DND-41 (cell line): ENCODE measurements around the gene SLC5A6.

Experiments
- ATAC-seq: fragments of 200-7000 bp; cut with Tn5 transposase; 3 replicates; pipeline ENCODE4 v1.9.1; 2021; ENCODE audit warnings: low read depth; ENCODE audit not compliant: insufficient read depth
- DNase-seq: peaks from one replicate; pipeline ENCODE4 v3.0.0-alpha.2; 2020
- H2AFZ ChIP-seq: 2 replicates; pipeline ENCODE4 v1.6.0; 2012; ENCODE audit warnings: low read depth, low read length
- H3K27ac ChIP-seq: 2 replicates; pipeline ENCODE4 v1.5.1; 2012; ENCODE audit warnings: low read length, inconsistent platforms
- H3K27me3 ChIP-seq: fragments of 200-600 bp; sonication (generic); 2 replicates; pipeline ENCODE4 v1.6.0; 2012; ENCODE audit warnings: low read length, mild to moderate bottlenecking, inconsistent platforms; ENCODE audit not compliant: insufficient read depth, poor library complexity
- H3K36me3 ChIP-seq: 2 replicates; pipeline ENCODE4 v1.5.1; 2012; ENCODE audit warnings: low read length, inconsistent platforms; ENCODE audit not compliant: insufficient read depth
- H3K4me1 ChIP-seq: 2 replicates; pipeline ENCODE4 v1.5.1; 2012; ENCODE audit warnings: mild to moderate bottlenecking, low read length; ENCODE audit not compliant: insufficient read depth
- H3K4me2 ChIP-seq: 2 replicates; pipeline ENCODE4 v1.6.0; 2012; ENCODE audit warnings: mild to moderate bottlenecking, moderate library complexity, low read length, inconsistent platforms; ENCODE audit not compliant: insufficient read depth
- H3K4me3 ChIP-seq, 2 experiments: fragments of 200-600 bp in 1 of 2; shearing (Covaris generic) in 1 of 2; 2 replicates each; pipeline ENCODE4 v1.5.1; 2012 to 2016; ENCODE audit warnings: inconsistent platforms in 2 of 2, low read length in 2 of 2, mild to moderate bottlenecking in 2 of 2, low read depth in 1 of 2, moderate library complexity in 1 of 2
- H3K79me2 ChIP-seq: 2 replicates; pipeline ENCODE4 v1.6.0; 2012; ENCODE audit warnings: low read length, inconsistent platforms; ENCODE audit not compliant: insufficient read depth
- H3K9ac ChIP-seq: 2 replicates; pipeline ENCODE4 v1.6.0; 2012; ENCODE audit warnings: low read depth, mild to moderate bottlenecking, inconsistent platforms, low read length, moderate library complexity
- H3K9me3 ChIP-seq: 2 replicates; pipeline ENCODE4 v1.5.1; 2012; ENCODE audit warnings: low read length, moderate library complexity, mild to moderate bottlenecking, inconsistent platforms; ENCODE audit not compliant: insufficient read depth, severe bottlenecking
- H4K20me1 ChIP-seq: 2 replicates; pipeline ENCODE4 v1.6.0; 2012; ENCODE audit warnings: low read length; ENCODE audit not compliant: insufficient read depth
- CTCF ChIP-seq: IDR thresholded peaks from 2 replicates; pipeline ENCODE4 v1.5.1; 2012; ENCODE audit warnings: borderline replicate concordance, low read length, moderate library complexity, mild to moderate bottlenecking; ENCODE audit not compliant: poor library complexity, severe bottlenecking; ENCODE audit errors: extremely low read depth
- EZH2 ChIP-seq: IDR thresholded peaks from 3 replicates; pipeline ENCODE4 v1.6.1; 2012; ENCODE audit warnings: borderline replicate concordance, low read depth, mild to moderate bottlenecking, moderate library complexity, low read length, inconsistent platforms; ENCODE audit not compliant: severe bottlenecking

SLC5A6 gene

GRCh38 chr2:27247893-27248292, 35.8 kb upstream of the SLC5A6 start:
- Histone ChIP-seq H3K9me3 (no peaks in the 10 kb centered on the region), H3K79me2 (no peaks in the 10 kb centered on the region), H2AFZ (no peak overlapping the region), H3K4me1 (no peaks in the 10 kb centered on the region), H3K36me3 (peaks cover 21% of the 10 kb centered on the region), H4K20me1 (peaks cover 7% of the 10 kb centered on the region; the same call in 1 of the 2 replicates), H3K4me3 (no peak overlapping the region), H3K27ac (no peak overlapping the region), H3K27me3 (no peaks in the 10 kb centered on the region), H3K4me2 (no peak overlapping the region), H3K9ac (no peak overlapping the region)
- no peak for TF ChIP-seq EZH2
- TF ChIP-seq CTCF, result no peak
- DNase-seq, result no peak
- ATAC-seq, result no peak; the same call in 2 of the 3 replicates

- peaks cover 28% of the 10 kb centered on the region; the same call in 1 of the 2 replicates for H4K20me1 ChIP-seq
- H2AFZ ChIP-seq, result no peak overlapping the region
- H3K4me3 ChIP-seq, result no peak overlapping the region
- no peaks in the 10 kb centered on the region for H3K27me3 ChIP-seq
- ATAC-seq (no peak), DNase-seq (no peak)
- no peak overlapping the region for H3K9ac ChIP-seq
- no peaks in the 10 kb centered on the region for H3K4me1 ChIP-seq
- H3K27ac ChIP-seq, result no peak overlapping the region
- TF ChIP-seq EZH2, result no peak
- no peak for TF ChIP-seq CTCF
- no peak overlapping the region for H3K4me2 ChIP-seq
- H3K79me2 ChIP-seq, result no peaks in the 10 kb centered on the region
- H3K9me3 ChIP-seq, result no peaks in the 10 kb centered on the region
- peaks cover 44% of the 10 kb centered on the region for H3K36me3 ChIP-seq
These were observed 33.6 kb upstream of the SLC5A6 start for GRCh38 chr2:27245626-27246025.

GRCh38 chr2:27245116-27245515, 33.0 kb upstream of the SLC5A6 start:
- Histone ChIP-seq H3K79me2 (no peaks in the 10 kb centered on the region), H3K4me2 (no peak overlapping the region), H3K27ac (no peak overlapping the region), H2AFZ (no peak overlapping the region), H3K4me3 (no peak overlapping the region), H3K9ac (no peak overlapping the region), H3K9me3 (no peaks in the 10 kb centered on the region), H3K4me1 (no peaks in the 10 kb centered on the region), H3K27me3 (no peaks in the 10 kb centered on the region), H3K36me3 (peaks cover 49% of the 10 kb centered on the region), H4K20me1 (peaks cover 28% of the 10 kb centered on the region; the same call in 1 of the 2 replicates)
- no peak for TF ChIP-seq EZH2
- TF ChIP-seq CTCF, result no peak
- DNase-seq, result no peak
- ATAC-seq, result no peak
